SK-N-MC (cell line): ENCODE data around the gene PTGES3L.

Experiments used
- DNase-seq: peaks from one replicate; pipeline ENCODE4 v3.0.0-alpha.2; 2011; ENCODE audit warnings: low read depth, low spot score
- H3K27ac ChIP-seq: fragments of 200-600 bp; sonication (generic); 2 replicates; pipeline ENCODE4 v1.5.1; 2016; ENCODE audit warnings: mixed run types
- H3K36me3 ChIP-seq: fragments of 200-600 bp; sonication (generic); 2 replicates; pipeline ENCODE4 v1.6.1; 2017; ENCODE audit warnings: antibody characterized with exemption, low read length, mixed read lengths; ENCODE audit not compliant: insufficient read depth
- H3K4me3 ChIP-seq: fragments of 200-600 bp; sonication (generic); 2 replicates; pipeline ENCODE4 v1.5.1; 2016
- H3K9ac ChIP-seq: fragments of 200-600 bp; sonication (generic); 2 replicates; pipeline ENCODE4 v1.8.0; 2017; ENCODE audit warnings: mixed run types, mixed read lengths; ENCODE audit not compliant: insufficient read length
- H3K9me3 ChIP-seq: fragments of 200-600 bp; sonication (generic); 2 replicates; pipeline ENCODE4 v1.6.1; 2017; ENCODE audit warnings: low read depth, mild to moderate bottlenecking, antibody characterized with exemption, low read length, moderate library complexity, mixed read lengths
- EZH2 ChIP-seq: fragments of 200-600 bp; sonication (generic); IDR thresholded peaks from one replicate; pipeline ENCODE4 v1.6.1; 2017; ENCODE audit warnings: antibody characterized with exemption
- FOXP2 ChIP-seq: optimal IDR thresholded peaks from 2 replicates; pipeline ENCODE3; 2011; ENCODE audit warnings: mild to moderate bottlenecking, moderate library complexity; ENCODE audit not compliant: insufficient read depth; ENCODE audit errors: extremely low read length, control extremely low read depth
- POLR2AphosphoS5 ChIP-seq: IDR thresholded peaks from 2 replicates; pipeline ENCODE4 v1.6.1; 2012; ENCODE audit warnings: mild to moderate bottlenecking, low read depth, low read length, borderline replicate concordance

Gene PTGES3L

DNA sequence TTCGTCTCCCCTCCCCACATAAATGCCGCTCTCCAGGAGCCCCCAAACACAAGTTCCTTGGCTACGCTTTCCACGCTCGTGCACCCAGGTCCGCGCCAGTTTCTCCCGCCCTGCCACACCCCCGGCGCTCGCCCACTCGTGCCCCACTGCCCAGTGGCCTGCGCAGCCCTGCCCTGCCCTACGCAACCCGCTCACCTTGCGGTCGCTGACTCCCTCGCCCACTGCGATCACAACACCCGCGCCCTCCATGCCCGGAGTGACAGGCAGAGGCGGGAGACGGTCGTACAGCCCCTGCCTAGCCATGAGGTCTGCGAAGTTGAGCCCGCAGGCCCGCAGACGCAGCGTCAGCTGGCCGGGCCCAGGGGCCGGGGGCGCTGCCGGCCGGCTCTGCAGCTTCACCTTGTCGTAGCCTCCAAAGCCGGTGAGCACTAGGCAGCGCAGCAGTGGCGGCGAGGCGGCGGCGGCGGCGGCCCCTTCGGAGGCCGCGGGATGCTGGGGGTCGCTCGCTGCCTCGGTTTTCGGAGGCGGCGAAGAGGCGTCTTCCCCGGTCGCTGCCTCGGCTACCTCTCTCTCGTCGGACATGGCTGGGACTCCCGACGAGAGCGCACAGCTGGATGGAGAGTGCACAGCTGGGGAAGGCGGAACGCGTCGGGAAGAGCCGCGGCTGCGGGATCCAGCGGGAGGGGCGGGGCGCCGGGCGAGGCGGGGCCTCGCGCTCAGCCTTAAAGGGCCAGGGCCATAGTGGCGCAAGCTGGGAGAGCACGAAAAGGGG is 42.0 kb upstream of the PTGES3L start, which contains the start of gene VAT1:
Gene VAT1 (minus strand): TSS at position 645 of the 772 bp plus-strand sequence. CDS start 63 bp downstream, at position 582.
- peak within 1 kb of the TSS; percentile 37 for H3K9ac ChIP-seq
- TF ChIP-seq FOXP2 (no peak), POLR2AphosphoS5 (no peak; the same call in 1 of the 2 replicates), EZH2 (no peak)
- DNase-seq, result no peak

DNA sequence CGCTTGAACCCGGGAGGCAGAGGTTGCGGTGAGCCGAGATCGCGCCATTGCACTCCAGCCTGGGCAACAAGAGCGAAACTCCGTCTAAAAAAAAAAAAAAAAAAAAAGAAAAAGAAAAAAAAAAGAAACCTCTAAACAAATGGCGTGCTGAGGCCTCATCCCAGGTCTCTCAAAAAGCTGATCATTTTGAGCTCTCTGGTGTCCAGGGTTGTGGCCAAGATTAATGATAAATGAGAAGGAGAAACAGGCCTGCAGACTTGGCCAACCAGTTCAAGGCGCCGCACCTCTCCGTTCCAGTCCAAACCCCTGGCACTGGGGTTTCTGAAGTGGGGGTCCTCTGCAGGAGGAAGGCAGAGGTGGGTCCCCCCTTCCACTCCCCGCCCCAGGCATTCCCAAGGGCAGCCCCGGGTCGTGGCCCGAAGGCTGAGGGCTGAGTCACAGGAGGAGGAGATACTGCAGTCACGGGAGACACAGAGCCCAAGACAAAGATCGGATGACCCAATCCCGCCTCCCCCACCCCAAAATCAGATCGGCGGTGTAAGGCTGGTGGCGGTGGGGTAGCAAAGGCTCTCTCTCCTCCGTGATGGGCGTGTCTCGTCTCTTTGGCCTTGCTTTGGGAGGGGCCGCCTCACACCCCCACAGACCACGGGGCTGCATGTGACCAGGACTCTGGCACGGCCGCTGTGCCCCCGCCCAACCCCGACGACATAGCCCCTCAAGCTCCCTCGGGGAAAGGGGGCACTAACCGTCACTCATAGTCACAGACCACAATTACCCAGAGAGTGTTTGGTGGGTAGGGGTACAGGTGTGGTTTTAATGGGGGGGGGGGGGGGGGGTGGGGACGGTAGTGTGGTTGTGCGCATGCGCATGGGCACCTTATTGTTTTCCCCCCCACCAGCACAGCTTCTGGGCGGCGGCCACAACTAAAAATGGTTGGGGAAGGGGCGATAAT is 41.2 kb upstream of the PTGES3L start:
- Histone ChIP-seq H3K27ac (no peak overlapping the region), H3K9me3 (no peaks in the 10 kb centered on the region), H3K4me3 (peak overlapping the region; percentile 89), H3K9ac (no peak overlapping the region), H3K36me3 (no peaks in the 10 kb centered on the region)
- TF ChIP-seq FOXP2, result no peak
- no peak for TF ChIP-seq POLR2AphosphoS5
- no peak for TF ChIP-seq EZH2
- no peak for DNase-seq

More for the DNA sequence above, 42.0 kb upstream of the PTGES3L start, which contains the start of gene VAT1:
- Histone ChIP-seq H3K9me3 (no peaks in the 10 kb centered on the region), H3K4me3 (peak within 1 kb of the TSS; percentile 89), H3K36me3 (no peaks in the 10 kb centered on the region), H3K27ac (no peak within 1 kb of the TSS)

GRCh38 chr17:43020030-43020621 is 40.2 kb upstream of the PTGES3L start:
- DNase-seq, result no peak
- no peaks in the 10 kb centered on the region for H3K36me3 ChIP-seq
- no peak overlapping the region for H3K9ac ChIP-seq
- H3K27ac ChIP-seq, result no peak overlapping the region
- no peak overlapping the region for H3K4me3 ChIP-seq
- no peak for TF ChIP-seq POLR2AphosphoS5
- no peak for TF ChIP-seq EZH2
- TF ChIP-seq FOXP2, result no peak
- H3K9me3 ChIP-seq, result no peaks in the 10 kb centered on the region

GRCh38 chr17:43019418-43019817 is 39.5 kb upstream of the PTGES3L start:
- no peak overlapping the region; the same call in 1 of the 2 replicates for H3K27ac ChIP-seq
- no peak overlapping the region for H3K9ac ChIP-seq
- H3K36me3 ChIP-seq, result no peaks in the 10 kb centered on the region
- no peak for DNase-seq
- H3K9me3 ChIP-seq, result no peaks in the 10 kb centered on the region
- TF ChIP-seq EZH2 (no peak), FOXP2 (no peak), POLR2AphosphoS5 (no peak)
- H3K4me3 ChIP-seq, result no peak overlapping the region

DNA sequence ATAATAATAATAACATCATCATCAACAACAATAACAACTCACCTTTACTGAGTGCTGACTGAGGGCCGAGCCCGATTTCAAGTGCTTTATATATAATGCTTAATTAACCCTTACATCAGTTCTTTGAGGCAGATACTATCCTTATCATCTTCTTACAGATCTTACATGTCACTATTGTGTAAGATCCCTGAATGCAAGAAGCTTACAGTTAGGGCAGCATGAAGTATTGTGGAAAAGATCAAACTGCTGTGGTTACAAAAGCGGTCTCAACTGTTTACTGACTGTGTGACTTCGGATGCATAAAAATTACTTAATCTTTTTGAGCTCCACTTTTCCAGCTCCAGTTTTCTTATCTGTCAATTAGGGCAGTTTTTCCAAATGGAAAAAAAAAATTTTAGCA is 39.1 kb upstream of the PTGES3L start:
- Histone ChIP-seq H3K27ac (0 out of 2 replicates have a peak overlapping the region, but pooled peaks have one; percentile 42), H3K9me3 (no peaks in the 10 kb centered on the region), H3K36me3 (no peaks in the 10 kb centered on the region), H3K9ac (no peak overlapping the region), H3K4me3 (no peak overlapping the region)
- TF ChIP-seq FOXP2 (no peak), POLR2AphosphoS5 (no peak), EZH2 (no peak)
- no peak for DNase-seq

DNA sequence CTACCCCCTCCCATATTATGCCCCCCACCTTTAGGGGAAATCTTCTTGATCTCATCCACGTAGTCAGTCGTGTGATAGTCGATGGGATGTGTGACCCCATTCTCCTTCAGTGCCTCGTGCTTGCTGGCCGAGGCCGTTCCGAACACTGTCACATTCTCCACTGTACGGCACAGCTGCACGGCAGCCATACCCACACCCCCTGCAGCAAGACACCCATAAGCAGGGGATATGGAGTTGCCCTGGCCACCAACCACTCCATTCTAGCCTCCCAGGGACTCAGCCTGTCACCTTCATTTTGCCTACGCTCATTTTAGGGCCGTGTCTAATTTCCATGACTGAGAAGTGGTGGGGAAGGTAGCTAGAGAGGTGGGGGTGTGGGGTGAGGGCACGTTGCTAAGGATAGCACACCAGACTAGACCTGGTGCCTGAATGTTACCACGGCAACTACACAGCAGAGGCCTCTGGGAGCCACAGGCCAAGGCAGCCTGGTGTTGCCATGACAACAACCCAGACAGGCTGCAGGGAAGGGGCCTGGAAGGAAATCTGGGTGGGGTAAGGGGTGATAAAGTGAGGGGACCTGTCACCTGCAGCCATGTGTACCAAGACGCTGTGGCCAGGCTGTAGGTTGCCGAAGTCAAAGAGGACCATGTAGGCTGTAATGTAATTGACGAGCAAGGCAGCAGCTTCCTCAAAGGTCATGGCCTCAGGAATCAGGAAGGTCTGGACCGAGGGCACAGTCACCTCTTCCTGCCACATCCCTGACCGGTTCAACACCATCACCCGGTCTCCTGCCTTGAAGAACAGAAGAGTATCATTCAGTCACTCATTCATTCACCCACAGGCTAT is 38.4 kb upstream of the PTGES3L start:
- Histone ChIP-seq H3K9ac (no peak overlapping the region), H3K9me3 (no peaks in the 10 kb centered on the region), H3K27ac (no peak overlapping the region), H3K4me3 (no peak overlapping the region), H3K36me3 (no peaks in the 10 kb centered on the region)
- DNase-seq, result no peak
- TF ChIP-seq POLR2AphosphoS5, result no peak
- no peak for TF ChIP-seq EZH2
- TF ChIP-seq FOXP2, result no peak

- TF ChIP-seq FOXP2 (no peak), POLR2AphosphoS5 (no peak), EZH2 (no peak)
- H3K27ac ChIP-seq, result no peak overlapping the region
- H3K4me3 ChIP-seq, result no peak overlapping the region
- H3K36me3 ChIP-seq, result no peaks in the 10 kb centered on the region
- DNase-seq, result no peak
- H3K9me3 ChIP-seq, result no peaks in the 10 kb centered on the region
- H3K9ac ChIP-seq, result no peak overlapping the region
Measured at GRCh38 chr17:43016216-43016615, 36.3 kb upstream of the PTGES3L start.
